Activated CD4-positive, alpha-beta memory T cell treated with anti-CD3 and anti-CD28 coated beads for 36 hours (primary cell): ENCODE measurements around the gene LDLRAD2. TPM values are rescaled to one million over a fixed set of nuclear protein-coding genes. Genes with fewer than 3 reads are reported as not detected.
"Not testable (repeated sequence)": the region's sequence is repeated elsewhere in the genome, so short reads cannot be mapped to it uniquely, and the experiment has no call there.

ENCODE experiments used
- CTCF ChIA-PET: fragments of 350-600 bp; sonication (Branson Sonifier 250); formaldehyde crosslinking; loops from one replicate; lab custom pipeline; 2021; ENCODE audit warnings: antibody characterized with exemption, inconsistent platforms; lab: Charles Lee
- POLR2A ChIA-PET: fragments of 350-600 bp; sonication (Branson Sonifier 250); formaldehyde crosslinking; loops from one replicate; lab custom pipeline; 2021; ENCODE audit warnings: antibody characterized with exemption; lab: Charles Lee
- DNase-seq: peaks from one replicate; pipeline ENCODE4 v3.0.0-alpha.2; 2020
- H3K27ac Mint-ChIP-seq: one replicate; pipeline ENCODE4 v1.8.0; 2021; ENCODE audit warnings: mixed read lengths
- H3K27me3 Mint-ChIP-seq: one replicate; pipeline ENCODE4 v1.8.0; 2021; ENCODE audit warnings: mixed read lengths
- H3K36me3 Mint-ChIP-seq: one replicate; pipeline ENCODE4 v1.8.0; 2021; ENCODE audit warnings: mixed read lengths
- H3K4me1 Mint-ChIP-seq: one replicate; pipeline ENCODE4 v1.8.0; 2021; ENCODE audit warnings: low read depth, mixed read lengths
- H3K4me3 Mint-ChIP-seq: one replicate; pipeline ENCODE4 v1.8.0; 2021; ENCODE audit warnings: mild to moderate bottlenecking, mixed read lengths
- H3K9me3 Mint-ChIP-seq: one replicate; pipeline ENCODE4 v1.8.0; 2021; ENCODE audit warnings: mixed read lengths
- intact Hi-C: fragments of 100-400 bp; cut with micrococcal nuclease; formaldehyde crosslinking; loops from one replicate; pipeline ENCODE4 v1.15.1; 2023
- total RNA-seq, 2 experiments: library from RNA; stranded (reverse); gene quantifications; one replicate each; pipeline ENCODE4 v1.2.3, GENCODE V29; 2021

The LDLRAD2 gene
- total RNA-seq, 2 experiments from 2014 or later = not detected

DNA sequence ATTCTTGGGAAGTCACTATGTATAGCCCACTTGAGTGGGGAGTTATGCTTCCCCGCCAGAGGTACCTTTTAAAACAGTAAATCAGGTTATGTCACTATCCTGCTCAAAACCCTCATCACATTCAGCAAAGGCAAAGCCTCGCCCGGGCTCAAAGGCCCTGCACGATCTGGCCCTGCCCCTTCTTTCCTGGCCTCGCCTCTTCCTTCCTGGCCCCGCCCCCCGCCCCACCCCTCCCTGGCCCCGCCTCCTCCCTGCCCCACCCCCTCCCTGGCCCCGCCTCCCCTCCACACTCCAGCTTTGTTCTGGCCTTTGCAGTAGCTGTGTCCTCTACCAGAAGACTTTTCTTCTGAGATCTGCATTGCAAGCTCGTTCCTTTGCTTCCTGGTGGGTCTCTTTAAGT is 6.6 kb downstream of the LDLRAD2 start:
- Mint-ChIP-seq H3K27ac (no peak overlapping the region), H3K36me3 (no peaks in the 10 kb centered on the region), H3K27me3 (peaks cover 4% of the 10 kb centered on the region), H3K9me3 (no peaks in the 10 kb centered on the region), H3K4me1 (peaks cover 4% of the 10 kb centered on the region), H3K4me3 (no peak overlapping the region)
- ChIA-PET POLR2A (no interaction called here), CTCF (no interaction called here)
- peak; percentile 58 for DNase-seq
- intact Hi-C loops = no loop called here

DNA sequence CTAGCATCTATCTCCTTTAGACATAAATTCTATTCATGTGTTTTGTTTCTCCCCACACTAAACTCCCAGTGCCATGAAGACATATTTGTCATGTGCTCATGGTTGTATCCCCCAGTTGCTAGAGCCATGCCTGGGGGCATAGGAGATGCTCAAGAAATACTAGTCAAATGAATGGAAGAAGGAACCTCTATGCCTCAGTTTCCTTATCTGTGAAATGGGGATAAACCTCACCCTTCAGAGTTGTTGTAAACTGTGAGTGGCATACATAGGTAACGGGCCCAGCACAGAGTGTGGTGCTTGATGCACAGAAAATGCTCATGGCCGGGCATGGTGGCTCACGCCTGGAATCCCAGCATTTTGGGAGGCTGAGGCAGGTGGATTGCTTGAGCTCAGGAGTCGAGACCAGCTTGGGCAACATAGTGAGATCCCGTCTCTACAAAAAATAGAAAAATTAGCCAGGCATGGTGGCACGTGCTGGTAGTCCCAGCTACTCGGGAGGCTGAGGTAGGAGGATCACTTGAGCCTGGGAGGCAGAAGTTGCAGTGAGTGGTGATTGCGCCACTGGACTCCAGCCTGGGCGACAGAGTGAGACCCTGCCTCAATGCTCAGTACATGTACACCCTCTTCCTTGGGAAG is 8.7 kb downstream of the LDLRAD2 start:
- peaks cover 2% of the 10 kb centered on the region for H3K27me3 Mint-ChIP-seq
- DNase-seq = no peak
- H3K9me3 Mint-ChIP-seq = no peaks in the 10 kb centered on the region
- H3K4me1 Mint-ChIP-seq = peaks cover 2% of the 10 kb centered on the region
- POLR2A ChIA-PET = no interaction called here
- intact Hi-C loops = no loop called here
- no peaks in the 10 kb centered on the region for H3K36me3 Mint-ChIP-seq
- no peak overlapping the region for H3K27ac Mint-ChIP-seq
- CTCF ChIA-PET = no interaction called here
- no peak overlapping the region for H3K4me3 Mint-ChIP-seq

DNA sequence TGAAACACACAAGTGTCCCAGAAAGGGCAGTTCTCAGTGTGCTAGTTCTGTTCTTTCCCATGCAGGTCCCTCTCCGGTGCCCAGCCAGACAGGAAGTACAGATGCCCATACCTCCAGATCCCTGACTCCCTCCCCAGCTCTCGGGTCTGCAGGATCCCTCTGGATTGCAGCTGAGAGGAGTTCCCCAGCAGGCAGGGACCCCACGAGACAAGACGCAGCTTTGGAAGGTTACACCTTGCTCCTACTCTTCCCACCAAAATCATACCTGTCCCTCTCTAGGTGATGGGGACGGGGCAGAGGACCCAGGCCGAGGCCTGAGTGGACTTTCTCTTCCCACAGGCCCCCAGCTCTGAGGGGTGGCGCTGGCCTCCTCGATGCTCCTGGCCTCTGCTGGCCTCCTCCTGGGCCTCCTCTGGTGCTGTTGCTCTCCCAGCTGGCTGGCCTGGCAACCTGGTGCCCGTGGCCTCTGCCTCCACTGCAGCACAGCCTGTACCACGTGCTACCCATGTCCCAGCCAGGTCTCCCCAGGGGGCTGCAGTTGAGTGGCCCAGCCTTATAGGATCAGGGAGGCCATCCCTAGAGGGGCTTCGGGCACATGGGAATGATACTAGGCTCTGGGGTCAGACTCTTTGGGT is 9.4 kb downstream of the LDLRAD2 start:
- CTCF ChIA-PET = no interaction called here
- Mint-ChIP-seq H3K4me1 (peaks cover 2% of the 10 kb centered on the region), H3K27ac (no peak overlapping the region), H3K36me3 (no peaks in the 10 kb centered on the region), H3K27me3 (peaks cover 2% of the 10 kb centered on the region), H3K4me3 (no peak overlapping the region), H3K9me3 (no peaks in the 10 kb centered on the region)
- intact Hi-C loops = no loop called here
- POLR2A ChIA-PET = interaction anchor here (2.0 kb wide), 1 partner anchor 38 kb away, joined by 6 read pairs; the partner anchor contains the start of gene USP48
- DNase-seq = no peak

DNA sequence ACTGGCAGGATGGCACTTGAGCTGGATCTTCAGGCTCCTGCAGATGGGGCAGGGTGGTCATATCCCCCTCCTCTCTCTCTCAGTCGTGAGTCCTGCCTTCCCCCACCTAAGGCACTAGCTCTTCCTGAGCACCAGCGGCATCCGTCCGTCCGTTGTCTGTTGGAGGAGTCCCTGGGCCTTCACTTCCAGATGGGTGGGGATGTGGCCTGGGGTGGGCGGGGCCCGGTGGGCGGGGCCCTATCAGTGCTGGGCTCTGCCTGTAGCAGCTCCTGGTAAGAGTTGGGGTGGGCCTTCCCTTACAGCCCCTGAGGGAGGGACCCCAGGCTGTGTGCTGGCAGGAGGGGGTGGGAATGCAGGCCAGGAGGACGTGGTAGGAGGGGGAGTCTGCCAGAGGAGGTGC is 10.3 kb downstream of the LDLRAD2 start:
- no peak overlapping the region for H3K27ac Mint-ChIP-seq
- no peaks in the 10 kb centered on the region for H3K36me3 Mint-ChIP-seq
- DNase-seq = no peak
- ChIA-PET POLR2A (interaction anchor here (2.0 kb wide), 1 partner anchor 39 kb away, joined by 6 read pairs; the partner anchor contains the start of gene USP48), CTCF (no interaction called here)
- H3K4me1 Mint-ChIP-seq = peaks cover 2% of the 10 kb centered on the region
- H3K9me3 Mint-ChIP-seq = no peaks in the 10 kb centered on the region
- intact Hi-C loops = no loop called here
- H3K4me3 Mint-ChIP-seq = no peak overlapping the region
- peaks cover 2% of the 10 kb centered on the region for H3K27me3 Mint-ChIP-seq

DNA sequence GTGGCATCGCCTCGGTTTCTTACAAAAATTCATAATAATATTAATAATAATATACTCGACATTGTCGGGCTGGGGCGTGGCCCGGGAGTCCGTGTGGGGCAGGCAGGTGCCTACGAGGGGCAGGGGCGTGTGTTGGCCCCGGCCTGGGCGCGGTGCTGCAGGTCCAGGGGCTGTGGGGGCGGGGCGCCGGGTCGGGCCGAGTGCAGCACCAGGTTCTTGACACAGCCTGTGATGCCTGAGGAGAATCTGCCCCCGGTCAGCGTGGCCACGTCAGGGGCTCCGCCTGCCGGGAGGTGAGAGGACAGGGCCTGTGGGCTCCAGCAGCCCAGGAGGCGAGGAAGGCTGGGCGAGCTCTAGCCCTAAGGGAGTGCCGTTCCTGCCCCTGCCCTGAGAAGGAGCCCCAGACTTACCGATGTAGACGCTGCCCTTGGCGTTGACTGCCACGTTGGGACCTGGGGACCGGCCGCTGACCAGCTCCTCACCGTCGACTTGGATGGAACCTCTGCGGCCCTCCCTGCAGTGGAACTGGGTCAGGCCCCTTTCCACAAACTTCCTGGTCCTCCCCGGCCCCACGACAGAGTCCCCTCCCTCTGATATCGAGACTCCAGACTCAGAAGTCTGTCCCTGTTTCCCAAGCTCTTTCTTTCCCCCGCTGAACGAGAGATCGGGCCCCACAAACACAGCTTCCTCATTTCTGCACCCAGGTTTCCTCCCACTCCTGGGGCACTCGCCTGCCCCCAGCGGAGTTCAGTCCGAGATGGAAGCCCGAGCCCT is 11.3 kb downstream of the LDLRAD2 start:
- Mint-ChIP-seq H3K4me3 (no peak overlapping the region), H3K27me3 (peaks cover 2% of the 10 kb centered on the region), H3K27ac (no peak overlapping the region), H3K36me3 (no peaks in the 10 kb centered on the region), H3K9me3 (no peaks in the 10 kb centered on the region), H3K4me1 (peaks cover 2% of the 10 kb centered on the region)
- ChIA-PET CTCF (no interaction called here), POLR2A (interaction anchor here (2.0 kb wide), 1 partner anchor 40 kb away, joined by 6 read pairs; the partner anchor contains the start of gene USP48)
- DNase-seq = no peak
- intact Hi-C loops = no loop called here

DNA sequence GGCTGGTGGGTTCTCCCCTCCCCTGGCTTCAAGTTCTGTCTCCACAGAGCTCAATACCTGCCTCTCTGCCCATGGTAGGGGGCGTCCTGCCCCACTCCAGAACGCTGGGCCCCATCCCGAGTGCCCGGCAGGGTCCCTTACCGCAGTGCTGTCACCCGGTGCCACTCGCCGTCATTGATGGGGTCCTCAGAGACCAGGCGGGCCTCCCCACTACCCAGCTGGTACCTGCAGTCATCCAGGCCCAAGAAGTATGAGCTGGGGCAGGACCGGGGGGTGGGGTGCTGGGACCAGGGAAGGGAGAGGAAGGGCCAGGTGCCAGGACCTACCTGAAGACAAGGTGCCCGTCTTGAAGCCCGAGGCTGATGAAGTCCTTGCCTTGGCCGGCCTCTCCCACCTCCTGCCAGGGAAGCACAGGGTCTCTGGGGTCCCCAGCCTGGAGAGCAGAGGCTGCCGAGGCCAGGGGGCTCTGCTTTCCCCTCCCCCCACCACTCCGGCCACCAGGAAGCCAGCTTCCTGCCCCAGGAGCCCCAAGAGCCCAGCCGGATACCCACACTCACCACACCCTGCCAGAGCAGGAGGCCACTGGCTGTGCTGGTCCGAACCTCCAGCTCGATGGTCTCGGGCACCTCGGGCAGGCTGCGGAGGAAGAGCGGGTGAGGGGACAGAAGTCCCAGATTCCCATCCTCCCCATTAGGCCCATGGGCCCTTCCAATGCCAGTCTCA is 12.1 kb downstream of the LDLRAD2 start:
- POLR2A ChIA-PET = interaction anchor here (1.0 kb wide), 1 partner anchor 42 kb away, joined by 3 read pairs; the partner anchor contains the start of gene USP48
- intact Hi-C loops = no loop called here
- Mint-ChIP-seq H3K36me3 (no peaks in the 10 kb centered on the region), H3K27me3 (peaks cover 2% of the 10 kb centered on the region), H3K27ac (no peak overlapping the region), H3K9me3 (no peaks in the 10 kb centered on the region), H3K4me1 (no peaks in the 10 kb centered on the region), H3K4me3 (no peak overlapping the region)
- CTCF ChIA-PET = no interaction called here
- DNase-seq = no peak

DNA sequence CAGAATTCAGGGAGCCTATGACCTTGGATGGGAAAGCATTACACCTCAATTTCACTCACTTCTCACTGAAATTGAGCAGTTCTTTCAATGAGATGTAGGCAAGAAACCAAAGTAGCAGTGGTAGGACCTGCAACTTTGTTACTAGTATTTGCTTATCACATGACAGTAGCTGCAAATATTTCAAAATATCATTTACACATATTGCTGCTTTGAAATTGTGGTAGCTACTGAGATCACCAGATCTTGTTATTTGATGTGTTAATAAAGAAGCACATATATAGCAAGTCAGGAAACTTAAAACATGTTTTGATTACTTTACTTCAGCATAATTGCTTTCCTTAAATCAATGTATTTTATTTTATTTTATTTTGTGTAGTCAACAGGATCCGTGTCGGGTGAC is 12.9 kb downstream of the LDLRAD2 start:
- ChIA-PET CTCF (no interaction called here), POLR2A (interaction anchor here (1.0 kb wide), 1 partner anchor 42 kb away, joined by 3 read pairs; the partner anchor contains the start of gene USP48)
- no peak overlapping the region for H3K27ac Mint-ChIP-seq
- H3K4me1 Mint-ChIP-seq = no peaks in the 10 kb centered on the region
- no peak for DNase-seq
- H3K27me3 Mint-ChIP-seq = peaks cover 2% of the 10 kb centered on the region
- no peaks in the 10 kb centered on the region for H3K9me3 Mint-ChIP-seq
- no peak overlapping the region for H3K4me3 Mint-ChIP-seq
- no peaks in the 10 kb centered on the region for H3K36me3 Mint-ChIP-seq
- intact Hi-C loops = no loop called here

DNA sequence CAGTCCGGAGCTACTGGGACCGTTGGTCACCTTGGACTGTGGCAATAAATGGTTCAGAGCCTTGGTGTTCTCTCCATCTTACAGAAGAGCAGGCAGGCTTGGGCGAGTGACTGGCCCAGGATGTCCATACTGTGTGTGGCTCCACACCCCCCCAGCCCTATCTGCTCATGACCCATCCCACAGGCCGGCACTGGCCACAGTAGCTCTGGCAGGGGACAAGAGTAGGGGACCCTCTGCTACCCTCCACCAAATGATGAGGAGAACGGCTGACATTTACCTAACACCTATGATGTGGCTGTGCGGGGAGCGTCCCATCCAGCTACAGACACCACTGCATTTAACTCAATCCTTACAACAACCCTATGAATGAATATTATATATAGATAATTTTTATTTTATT is 13.3 kb downstream of the LDLRAD2 start:
- intact Hi-C loops = no loop called here
- DNase-seq = no peak
- no peaks in the 10 kb centered on the region for H3K9me3 Mint-ChIP-seq
- CTCF ChIA-PET = no interaction called here
- H3K4me3 Mint-ChIP-seq = no peak overlapping the region
- H3K27ac Mint-ChIP-seq = no peak overlapping the region
- H3K4me1 Mint-ChIP-seq = no peaks in the 10 kb centered on the region
- POLR2A ChIA-PET = no interaction called here
- no peaks in the 10 kb centered on the region for H3K36me3 Mint-ChIP-seq
- peaks cover 2% of the 10 kb centered on the region for H3K27me3 Mint-ChIP-seq

DNA sequence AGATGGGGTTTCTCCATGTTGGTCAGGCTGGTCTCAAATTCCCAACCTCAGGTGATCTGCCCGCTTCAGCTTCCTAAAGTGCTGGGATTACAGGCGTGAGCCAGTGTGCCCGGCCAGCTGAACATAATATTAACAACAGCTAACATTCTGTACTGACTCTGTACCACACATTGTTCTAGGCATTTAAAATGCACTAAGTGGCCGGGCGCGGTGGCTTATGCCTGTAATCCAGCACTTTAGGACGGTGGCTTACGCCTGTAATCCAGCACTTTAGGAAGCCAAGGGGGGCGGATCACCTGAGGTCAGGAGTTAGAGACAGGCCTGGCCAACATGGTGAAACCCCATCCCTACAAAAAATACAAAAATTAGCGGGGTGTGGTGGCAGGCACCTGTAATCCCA is 14.6 kb downstream of the LDLRAD2 start:
- H3K4me3 Mint-ChIP-seq, intact Hi-C loops, H3K27me3 Mint-ChIP-seq, POLR2A ChIA-PET, H3K27ac Mint-ChIP-seq, H3K4me1 Mint-ChIP-seq, H3K9me3 Mint-ChIP-seq, DNase-seq, H3K36me3 Mint-ChIP-seq: not testable (repeated sequence)
- CTCF ChIA-PET = interaction anchor here (0.5 kb wide), 1 partner anchor 157 kb away, joined by 3 read pairs; no protein-coding TSS in a partner anchor

DNA sequence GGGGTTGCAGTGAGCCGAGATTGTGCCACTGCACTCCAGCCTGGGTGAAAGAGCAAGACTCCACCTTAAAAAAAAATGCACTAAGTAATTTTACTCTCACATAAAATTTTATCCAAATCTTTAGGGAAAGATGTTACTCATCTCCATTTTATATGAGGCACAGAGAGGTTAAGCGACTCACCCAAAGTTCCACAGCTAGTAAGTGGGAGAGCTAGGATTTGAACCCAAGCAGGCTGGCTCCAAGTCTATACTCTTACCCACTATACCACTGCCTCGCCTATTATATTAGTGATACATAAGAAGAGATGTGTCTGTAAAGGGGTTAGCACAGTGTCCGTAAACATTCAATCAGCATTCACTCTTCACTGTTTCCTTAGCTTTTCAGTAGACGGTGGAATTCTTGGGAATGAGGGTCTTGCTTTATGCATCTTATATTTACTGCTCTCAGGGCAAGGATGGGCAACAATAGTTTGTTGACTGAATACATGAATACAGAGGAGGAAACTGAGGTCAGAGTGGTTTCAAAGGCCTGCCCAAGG is 15.1 kb downstream of the LDLRAD2 start:
- peaks cover 2% of the 10 kb centered on the region for H3K27me3 Mint-ChIP-seq
- no peaks in the 10 kb centered on the region for H3K4me1 Mint-ChIP-seq
- no peaks in the 10 kb centered on the region for H3K36me3 Mint-ChIP-seq
- H3K9me3 Mint-ChIP-seq = no peaks in the 10 kb centered on the region
- ChIA-PET CTCF (no interaction called here), POLR2A (no interaction called here)
- no peak overlapping the region for H3K4me3 Mint-ChIP-seq
- no peak for DNase-seq
- intact Hi-C loops = no loop called here
- H3K27ac Mint-ChIP-seq = no peak overlapping the region

DNA sequence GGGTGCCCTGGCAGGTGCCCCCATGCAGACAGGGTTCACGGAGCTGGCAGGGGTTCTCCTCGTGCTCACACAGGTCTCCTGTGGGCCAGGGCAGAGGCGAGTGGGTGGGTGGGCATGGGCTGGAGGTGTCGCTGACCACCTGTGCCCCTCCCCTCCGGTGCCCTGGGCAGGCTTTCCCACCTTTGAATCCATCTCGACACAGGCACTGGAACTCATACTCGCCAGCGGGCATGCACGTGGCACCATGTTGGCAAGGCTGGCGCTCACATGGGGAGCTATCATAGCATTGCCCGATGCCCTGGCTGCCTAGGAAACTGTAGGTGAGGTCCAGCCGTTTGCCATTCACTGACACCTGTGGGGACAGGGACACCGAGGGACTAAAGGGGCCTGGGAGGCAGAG is 16.0 kb downstream of the LDLRAD2 start:
- Mint-ChIP-seq H3K36me3 (no peaks in the 10 kb centered on the region), H3K27ac (no peak overlapping the region), H3K4me3 (no peak overlapping the region), H3K27me3 (peaks cover 2% of the 10 kb centered on the region), H3K9me3 (no peaks in the 10 kb centered on the region), H3K4me1 (no peaks in the 10 kb centered on the region)
- POLR2A ChIA-PET = no interaction called here
- DNase-seq = no peak
- intact Hi-C loops = no loop called here
- CTCF ChIA-PET = no interaction called here
